ENCODE measurements around the gene BCL2L15. TPM values are rescaled to one million over a fixed set of nuclear protein-coding genes. Genes with fewer than 3 reads are reported as not detected.

BCL2L15 gene
- total RNA-seq, 1 donor from 2014 or later: 0.04 TPM

DNA sequence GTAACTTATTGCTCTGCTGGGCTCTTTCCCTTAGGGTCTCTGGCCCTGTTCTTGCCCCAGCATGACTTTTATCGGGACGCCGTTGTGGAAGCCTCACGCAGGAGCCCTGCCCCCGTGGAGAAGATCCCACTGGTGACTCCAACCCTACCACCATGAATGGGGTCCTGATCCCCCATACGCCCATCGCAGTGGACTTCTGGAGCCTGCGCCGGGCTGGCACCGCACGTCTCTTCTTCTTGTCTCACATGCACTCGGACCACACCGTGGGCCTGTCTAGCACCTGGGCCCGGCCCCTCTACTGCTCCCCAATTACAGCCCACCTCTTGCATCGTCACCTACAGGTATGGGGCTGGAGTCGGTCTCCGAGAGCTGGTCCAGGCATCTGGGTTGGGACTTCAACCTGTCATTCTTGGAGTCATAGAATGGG is 18.1 kb upstream of the BCL2L15 start:
- Histone ChIP-seq H3F3A (ENCODE audit: low read depth) (peaks cover 17% of the 10 kb centered on the region), H3K79me2 (ENCODE audit: low read depth) (peaks cover 27% of the 10 kb centered on the region), H3K36me3 (no peaks in the 10 kb centered on the region), H3K9ac (peak overlapping the region; percentile 58), H4K20me1 (ENCODE audit: low read depth) (no peaks in the 10 kb centered on the region), H3K27ac (peak overlapping the region; percentile 43), H3K4me1 (peaks cover 9% of the 10 kb centered on the region), H3K9me3 (ENCODE audit: low read depth) (no peaks in the 10 kb centered on the region), H3K4me2 (peak overlapping the region; percentile 93), H2AFZ (replicated peaks) (peak overlapping the region; percentile 97), H3K27me3 (no peaks in the 10 kb centered on the region), H3K4me3 (peak overlapping the region; percentile 78)
- Mint-ChIP-seq H3K4me3 (peak overlapping the region; percentile 97), H3K36me3 (peaks cover 7% of the 10 kb centered on the region), H3K4me1 (peaks cover 19% of the 10 kb centered on the region), H3K9me3 (no peaks in the 10 kb centered on the region), H3K27ac (peak overlapping the region; percentile 70), H3K27me3 (ENCODE audit: insufficient read depth, low read depth) (peaks cover 6% of the 10 kb centered on the region)
- DNase-seq (ENCODE audit: low spot score): peak; percentile 63
- TF ChIP-seq, protein P1, sequence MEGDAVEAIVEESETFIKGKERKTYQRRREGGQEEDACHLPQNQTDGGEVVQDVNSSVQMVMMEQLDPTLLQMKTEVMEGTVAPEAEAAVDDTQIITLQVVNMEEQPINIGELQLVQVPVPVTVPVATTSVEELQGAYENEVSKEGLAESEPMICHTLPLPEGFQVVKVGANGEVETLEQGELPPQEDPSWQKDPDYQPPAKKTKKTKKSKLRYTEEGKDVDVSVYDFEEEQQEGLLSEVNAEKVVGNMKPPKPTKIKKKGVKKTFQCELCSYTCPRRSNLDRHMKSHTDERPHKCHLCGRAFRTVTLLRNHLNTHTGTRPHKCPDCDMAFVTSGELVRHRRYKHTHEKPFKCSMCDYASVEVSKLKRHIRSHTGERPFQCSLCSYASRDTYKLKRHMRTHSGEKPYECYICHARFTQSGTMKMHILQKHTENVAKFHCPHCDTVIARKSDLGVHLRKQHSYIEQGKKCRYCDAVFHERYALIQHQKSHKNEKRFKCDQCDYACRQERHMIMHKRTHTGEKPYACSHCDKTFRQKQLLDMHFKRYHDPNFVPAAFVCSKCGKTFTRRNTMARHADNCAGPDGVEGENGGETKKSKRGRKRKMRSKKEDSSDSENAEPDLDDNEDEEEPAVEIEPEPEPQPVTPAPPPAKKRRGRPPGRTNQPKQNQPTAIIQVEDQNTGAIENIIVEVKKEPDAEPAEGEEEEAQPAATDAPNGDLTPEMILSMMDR (IDR thresholded peaks at IDR 0.05): no peak
- TF ChIP-seq EZH2phosphoT487 (IDR thresholded peaks at IDR 0.05) (no peak), EZH2 (IDR thresholded peaks at IDR 0.05) (no peak)

DNA sequence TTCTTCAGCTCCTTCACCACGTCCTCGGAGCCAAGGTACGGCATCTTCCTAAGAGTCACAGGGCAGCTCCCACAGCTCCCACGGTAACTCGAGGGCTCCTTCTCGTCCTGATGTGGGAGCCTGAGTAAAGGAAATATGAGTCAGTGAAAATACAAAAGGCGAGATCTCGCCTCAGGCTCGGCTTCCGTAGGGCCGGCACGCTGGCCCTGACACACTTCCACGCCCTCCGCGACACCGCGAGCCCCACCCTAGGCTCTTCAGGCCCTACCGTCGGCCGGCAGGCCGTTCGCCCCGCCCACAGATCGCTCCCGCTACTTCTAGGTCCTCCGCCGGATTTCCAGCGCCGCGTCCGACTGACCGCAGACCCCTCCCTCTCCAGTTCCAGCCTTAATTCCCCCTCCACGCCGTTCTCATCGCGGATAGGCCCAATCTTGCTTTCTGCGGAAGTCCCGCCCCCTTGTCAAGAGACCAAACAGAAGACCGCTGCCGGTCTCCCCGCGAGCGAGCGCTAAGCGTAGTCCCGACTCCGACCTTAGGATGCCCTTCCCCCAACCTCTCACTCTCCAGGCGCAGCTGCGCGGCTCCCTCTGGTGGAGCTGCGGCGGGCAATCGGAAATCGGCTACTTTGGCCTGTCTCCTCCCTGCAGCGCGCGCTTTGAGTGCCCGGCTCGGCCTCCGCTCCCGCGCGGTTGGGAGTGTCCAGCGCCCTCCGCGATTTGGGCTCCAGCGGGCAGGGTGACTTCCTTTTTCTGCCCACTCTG is 17.5 kb upstream of the BCL2L15 start, which contains the start of the genes AP4B1 and DCLRE1B:
Gene AP4B1 (minus strand): TSS at position 126 of the 761 bp plus-strand sequence. CDS start 82 bp downstream, at position 44.
Gene DCLRE1B (plus strand): TSS at position 653 of the 761 bp plus-strand sequence. CDS start 261 bp downstream, outside the sequence.
- H3K4me1 Mint-ChIP-seq: peaks cover 19% of the 10 kb centered on the region

DNA sequence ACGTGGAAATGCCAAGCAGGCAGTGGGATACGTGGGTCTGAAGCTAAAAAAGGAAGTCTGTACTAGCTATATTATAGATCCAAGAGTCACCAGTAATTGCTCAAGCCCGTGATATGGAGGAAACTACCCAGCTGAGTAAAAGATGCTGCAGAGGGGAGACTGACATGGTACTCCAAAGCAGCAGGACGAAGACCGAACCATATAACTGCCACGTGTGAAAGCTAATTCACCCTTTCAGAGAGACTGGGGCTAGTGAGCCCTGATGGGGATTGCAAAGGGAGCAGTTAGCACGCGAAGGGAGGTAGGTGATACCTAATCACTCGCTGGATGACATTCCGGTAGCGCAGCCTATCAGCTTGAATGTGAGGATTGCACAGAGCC is 16.9 kb upstream of the BCL2L15 start:
- Histone ChIP-seq H3K79me2 (ENCODE audit: low read depth) (peaks cover 27% of the 10 kb centered on the region), H3K9me3 (ENCODE audit: low read depth) (no peaks in the 10 kb centered on the region), H2AFZ (replicated peaks) (peak overlapping the region; percentile 93), H3K36me3 (no peaks in the 10 kb centered on the region), H3K4me3 (peak overlapping the region; percentile 78), H3F3A (ENCODE audit: low read depth) (peaks cover 17% of the 10 kb centered on the region), H3K9ac (peak overlapping the region; percentile 0), H3K4me2 (peak overlapping the region; percentile 77), H3K27me3 (no peaks in the 10 kb centered on the region), H4K20me1 (ENCODE audit: low read depth) (no peaks in the 10 kb centered on the region), H3K27ac (peak overlapping the region; percentile 46), H3K4me1 (peaks cover 9% of the 10 kb centered on the region)
- Mint-ChIP-seq H3K4me1 (peaks cover 19% of the 10 kb centered on the region), H3K9me3 (no peaks in the 10 kb centered on the region), H3K4me3 (peak overlapping the region; percentile 97), H3K27me3 (ENCODE audit: insufficient read depth, low read depth) (peaks cover 6% of the 10 kb centered on the region), H3K36me3 (peaks cover 7% of the 10 kb centered on the region), H3K27ac (peak overlapping the region; percentile 34)
- TF ChIP-seq EZH2 (IDR thresholded peaks at IDR 0.05): no peak
- no peak for TF ChIP-seq EZH2phosphoT487 (IDR thresholded peaks at IDR 0.05)
- TF ChIP-seq, protein P1 (IDR thresholded peaks at IDR 0.05): no peak
- DNase-seq (ENCODE audit: low spot score): peak; percentile 78

More for the DNA sequence above, 17.5 kb upstream of the BCL2L15 start, which contains the start of the genes AP4B1 and DCLRE1B:
- peaks cover 9% of the 10 kb centered on the region for H3K4me1 ChIP-seq
- DNase-seq (ENCODE audit: low spot score): peak; percentile 100
- Mint-ChIP-seq H3K9me3 (no peaks in the 10 kb centered on the region), H3K36me3 (peaks cover 7% of the 10 kb centered on the region), H3K27ac (peak within 1 kb of the TSS; percentile 70), H3K4me3 (peak within 1 kb of the TSS; percentile 97), H3K27me3 (ENCODE audit: insufficient read depth, low read depth) (peaks cover 6% of the 10 kb centered on the region)
- H3K4me3 ChIP-seq: peak within 1 kb of the TSS; percentile 78
- no peaks in the 10 kb centered on the region for H4K20me1 ChIP-seq (ENCODE audit: low read depth)
- H3K27me3 ChIP-seq: no peaks in the 10 kb centered on the region
- H2AFZ ChIP-seq (replicated peaks): peak within 1 kb of the TSS; percentile 97
- no peak for TF ChIP-seq EZH2 (IDR thresholded peaks at IDR 0.05)
- TF ChIP-seq, protein P1 (IDR thresholded peaks at IDR 0.05): peak; percentile 55
- peaks cover 17% of the 10 kb centered on the region for H3F3A ChIP-seq (ENCODE audit: low read depth)
- peaks cover 27% of the 10 kb centered on the region for H3K79me2 ChIP-seq (ENCODE audit: low read depth)
- H3K27ac ChIP-seq: peak within 1 kb of the TSS; percentile 46
- H3K36me3 ChIP-seq: no peaks in the 10 kb centered on the region
- H3K4me2 ChIP-seq: peak within 1 kb of the TSS; percentile 93
- peak within 1 kb of the TSS; percentile 58 for H3K9ac ChIP-seq
- no peaks in the 10 kb centered on the region for H3K9me3 ChIP-seq (ENCODE audit: low read depth)
